Activated T-cell treated with anti-CD3 and anti-CD28 coated beads, Interleukin-2, amount 50 U/mL, for 48 hours (primary cell): Measurements from ENCODE around the gene TCF4.

Source experiments
- DNase-seq, 2 experiments: peaks; one replicate each; pipeline ENCODE4 v3.0.0-alpha.2; 2020

The TCF4 gene

GRCh38 chr18:55588111-55588869, at the start of gene TCF4:
TCF4 (minus strand) TSS chr18:55588192; CDS start chr18:55587116, 1,076 bp downstream.
- DNase-seq: peak; percentile 21 to 38

GRCh38 chr18:55637204-55637603, 49.2 kb upstream of the TCF4 start:
- no peak for DNase-seq

- DNase-seq: no peak
These were observed 47.4 kb upstream of the TCF4 start for GRCh38 chr18:55635439-55635838.

- no peak for DNase-seq
These were observed 46.6 kb upstream of the TCF4 start for GRCh38 chr18:55634545-55634944.

GRCh38 chr18:55633032-55633431, 45.0 kb upstream of the TCF4 start:
- no peak for DNase-seq

GRCh38 chr18:55629133-55629532, 41.1 kb upstream of the TCF4 start:
- DNase-seq: no peak

GRCh38 chr18:55627007-55627406, 39.0 kb upstream of the TCF4 start:
- DNase-seq: no peak

- no peak for DNase-seq
These were observed 37.9 kb upstream of the TCF4 start for GRCh38 chr18:55625901-55626300.

GRCh38 chr18:55623626-55624025, 35.6 kb upstream of the TCF4 start:
- no peak for DNase-seq

GRCh38 chr18:55610506-55610905, 22.5 kb upstream of the TCF4 start:
- no peak for DNase-seq

GRCh38 chr18:55609160-55609825, 21.3 kb upstream of the TCF4 start:
- DNase-seq: no peak

GRCh38 chr18:55608497-55608896, 20.5 kb upstream of the TCF4 start:
- no peak for DNase-seq

GRCh38 chr18:55607773-55608172, 19.8 kb upstream of the TCF4 start:
- DNase-seq: no peak

- DNase-seq: no peak
These were observed 17.8 kb upstream of the TCF4 start for GRCh38 chr18:55605733-55606338.

- no peak for DNase-seq
These were observed 15.8 kb upstream of the TCF4 start for GRCh38 chr18:55603775-55604174.

GRCh38 chr18:55593888-55594287, 5.9 kb upstream of the TCF4 start:
- no peak for DNase-seq

- no peak for DNase-seq
These were observed 4.6 kb upstream of the TCF4 start for GRCh38 chr18:55592572-55592971.

- no peak for DNase-seq
These were observed 4.1 kb upstream of the TCF4 start for GRCh38 chr18:55592106-55592505.

- DNase-seq: peak; percentile 84 to 87
These were observed 1.8 kb upstream of the TCF4 start for GRCh38 chr18:55589625-55590291.

GRCh38 chr18:55588870-55589595, 1.0 kb upstream of the TCF4 start:
- no peak for DNase-seq

- peak; percentile 17 to 20 for DNase-seq
These were observed 428 bp downstream of the TCF4 start for GRCh38 chr18:55587418-55588110.

GRCh38 chr18:55585920-55586561, 2.0 kb downstream of the TCF4 start:
- no peak for DNase-seq
